ENCODE measurements around the gene ACOT2.

DNA sequence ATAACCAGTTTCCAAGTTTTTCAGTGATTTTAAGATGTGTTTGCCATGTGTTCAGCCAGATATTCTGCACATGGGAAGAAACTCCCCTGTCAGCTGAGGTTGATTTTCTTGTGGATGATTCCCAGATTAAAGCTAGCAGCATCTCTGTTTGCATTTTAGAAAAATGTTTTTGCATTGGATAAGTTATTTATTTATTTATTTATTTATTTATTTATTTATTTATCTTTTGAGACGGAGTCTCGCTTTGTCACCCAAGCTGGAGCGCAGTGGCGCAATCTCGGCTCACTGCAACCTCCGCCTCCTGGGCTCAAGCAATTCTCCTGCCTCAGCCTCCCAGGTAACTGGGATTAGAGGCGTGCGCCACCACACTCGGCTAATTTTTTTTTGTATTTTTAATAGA lies 25.5 kb downstream of the ACOT2 start:
- TF ChIP-seq EZH2 (IDR thresholded peaks at IDR 0.05; ENCODE audit: insufficient read depth, poor library complexity, severe bottlenecking), result no peak
- no peak for TF ChIP-seq EZH2phosphoT487 (IDR thresholded peaks at IDR 0.05; ENCODE audit: insufficient read depth, low read depth)
